Endothelial cell of umbilical vein (primary cell): ENCODE results near the gene MAP4K4. TPM values are rescaled to one million over a fixed set of nuclear protein-coding genes. Genes with fewer than 3 reads are reported as not detected.

Experiments used
- BruUV-seq: library from RNA; stranded (reverse); fragments of 400-500 nt; replicated peaks from 2 replicates; lab custom pipeline; 2021; lab: Mats Ljungman, UMichigan
- CTCF ChIA-PET: fragments of 300-600, 350-600 bp; sonication (Branson Sonifier 250); formaldehyde crosslinking; loops from one replicate; lab custom pipeline; 2021; ENCODE audit warnings: antibody characterized with exemption, inconsistent platforms; lab: Charles Lee
- POLR2A ChIA-PET: fragments of 300-600, 350-600 bp; sonication (Branson Sonifier 250); formaldehyde crosslinking; loops from one replicate; lab custom pipeline; 2021; ENCODE audit warnings: antibody characterized with exemption, inconsistent platforms; lab: Charles Lee
- DNase-seq: peaks from one replicate; pipeline ENCODE4 v3.0.0-alpha.2; 2011; ENCODE audit warnings: low read depth, low spot score
- FAIRE-seq: peaks from 2 replicates; lab custom pipeline; 2011; peaks lifted over from hg19 to GRCh38; lab: Jason Lieb, UNC
- H2AFZ ChIP-seq: 2 replicates; pipeline ENCODE4 v1.6.0; 2012; ENCODE audit warnings: low read depth, low read length, control low read depth, inconsistent platforms
- H3K27ac ChIP-seq: 2 replicates; pipeline ENCODE4 v1.5.1; 2011; ENCODE audit warnings: low read depth, mild to moderate bottlenecking, control low read depth, low read length, moderate library complexity; ENCODE audit not compliant: insufficient read depth
- H3K27me3 ChIP-seq, 2 experiments: 2 replicates each; pipeline versions ENCODE4 v1.6.0 to v1.6.1; 2011; ENCODE audit warnings: low read length in 2 of 2, mixed read lengths in 1 of 2; ENCODE audit not compliant: control insufficient read depth in 2 of 2, insufficient read depth in 2 of 2
- H3K36me3 ChIP-seq, 2 experiments: 2 replicates in 1 of 2; 3 replicates in 1 of 2; pipeline ENCODE4 v1.5.1; 2011; ENCODE audit warnings: low read length in 2 of 2, mild to moderate bottlenecking in 1 of 2, moderate library complexity in 1 of 2; ENCODE audit not compliant: control insufficient read depth in 2 of 2, insufficient read depth in 2 of 2; ENCODE audit errors: extremely low read depth in 1 of 2
- H3K4me1 ChIP-seq: 3 replicates; pipeline ENCODE4 v1.5.1; 2011; ENCODE audit warnings: mild to moderate bottlenecking, low read length; ENCODE audit not compliant: control insufficient read depth, insufficient read depth; ENCODE audit errors: extremely low read depth
- H3K4me2 ChIP-seq: 2 replicates; pipeline ENCODE4 v1.6.1; 2011; ENCODE audit warnings: low read length, control low read depth, mixed read lengths; ENCODE audit not compliant: insufficient read depth
- H3K4me3 ChIP-seq, 3 experiments: fragments of 200-600 bp in 1 of 3; sonication (generic), shearing (Covaris generic) in 1 of 3; replicated peaks in 1 of 3; 2 replicates each; pipeline ENCODE4 v1.5.1; 2011 to 2016; ENCODE audit warnings: control low read depth in 3 of 3, low read length in 3 of 3, mild to moderate bottlenecking in 2 of 3, inconsistent platforms in 1 of 3, low read depth in 1 of 3, moderate library complexity in 1 of 3; ENCODE audit not compliant: insufficient read depth in 1 of 3
- H3K79me2 ChIP-seq: 2 replicates; pipeline ENCODE4 v1.6.0; 2012; ENCODE audit warnings: low read length, inconsistent platforms; ENCODE audit not compliant: control insufficient read depth, insufficient read depth
- H3K9ac ChIP-seq: replicated peaks from 2 replicates; pipeline ENCODE3; 2011; ENCODE audit warnings: low read length, control low read depth; ENCODE audit not compliant: insufficient read depth; ENCODE audit errors: extremely low read depth
- H3K9me1 ChIP-seq: replicated peaks from 3 replicates; pipeline ENCODE4 v1.6.0; 2011; ENCODE audit warnings: mild to moderate bottlenecking, low read length; ENCODE audit not compliant: control insufficient read depth, insufficient read depth; ENCODE audit errors: extremely low read depth
- H3K9me3 ChIP-seq: replicated peaks from 2 replicates; pipeline ENCODE4 v1.5.1; 2012; ENCODE audit warnings: low read length, inconsistent platforms; ENCODE audit not compliant: control insufficient read depth, insufficient read depth
- H4K20me1 ChIP-seq: replicated peaks from 2 replicates; pipeline ENCODE3; 2011; ENCODE audit warnings: mild to moderate bottlenecking, low read length; ENCODE audit not compliant: control insufficient read depth, insufficient read depth; ENCODE audit errors: extremely low read depth
- CTCF ChIP-seq, 2 donors: IDR thresholded peaks; 1 replicate in 1 of 2; 2 replicates in 1 of 2; pipeline ENCODE4 v1.5.1; 2011; ENCODE audit warnings: low read length in 2 of 2, mild to moderate bottlenecking in 2 of 2, moderate library complexity in 2 of 2, control low read depth in 1 of 2, inconsistent platforms in 1 of 2, low read depth in 1 of 2; ENCODE audit not compliant: insufficient read depth in 1 of 2; ENCODE audit errors: extremely low read depth in 1 of 2
- EZH2 ChIP-seq: IDR thresholded peaks from 2 replicates; pipeline ENCODE4 v1.6.1; 2012; ENCODE audit warnings: borderline replicate concordance, low read depth, mild to moderate bottlenecking, moderate library complexity, low read length, inconsistent platforms; ENCODE audit not compliant: severe bottlenecking
- FOS ChIP-seq: IDR thresholded peaks from 2 replicates; pipeline ENCODE4 v1.6.1; 2011; ENCODE audit warnings: mild to moderate bottlenecking, low read length, moderate library complexity, borderline replicate concordance; ENCODE audit not compliant: insufficient read depth
- GATA2 ChIP-seq: IDR thresholded peaks from 2 replicates; pipeline ENCODE4 v1.7.0; 2011; ENCODE audit warnings: low read depth, mild to moderate bottlenecking, moderate library complexity, mixed read lengths, low read length; ENCODE audit not compliant: insufficient read length, insufficient read depth
- JUN ChIP-seq: IDR thresholded peaks from 2 replicates; pipeline ENCODE4 v1.6.1; 2011; ENCODE audit warnings: borderline replicate concordance, low read depth; ENCODE audit not compliant: insufficient read length, insufficient read depth
- MAX ChIP-seq: IDR thresholded peaks from 2 replicates; pipeline ENCODE4 v1.6.1; 2011; ENCODE audit not compliant: insufficient read depth, insufficient read length
- MYC ChIP-seq: IDR thresholded peaks from one replicate; pipeline ENCODE4 v1.6.1; 2011; ENCODE audit warnings: mild to moderate bottlenecking, low read depth, low read length
- POLR2A ChIP-seq: IDR thresholded peaks from 2 replicates; pipeline ENCODE4 v1.6.1; 2012; ENCODE audit warnings: low read depth, mild to moderate bottlenecking, control low read depth, low read length
- POLR2AphosphoS5 ChIP-seq: IDR thresholded peaks from 2 replicates; pipeline ENCODE4 v1.6.1; 2012; ENCODE audit warnings: low read depth, mild to moderate bottlenecking, control low read depth, low read length, moderate library complexity; ENCODE audit not compliant: insufficient read depth
- dilution Hi-C: fragments of 300-500 bp; cut with MboI; formaldehyde crosslinking; loops from one replicate; pipeline ENCODE4 v1.15.0; 2019; ENCODE audit warnings: low sequenced_read_pairs; ENCODE audit not compliant: extremely low pct_ligation_motif_present
- intact Hi-C: fragments of 100-400 bp; cut with micrococcal nuclease; formaldehyde crosslinking; loops from one replicate; pipeline ENCODE4 v1.10.0; 2022
- polyA plus RNA-seq, 4 experiments: library from polyadenylated mRNA; depleted of rRNA in 3 of 4; stranded (reverse) in 3 of 4; unstranded in 1 of 4; fragments of >200 nt; gene quantifications; 2 replicates each; pipeline versions ENCODE4 v1.2.1 to v1.2.3, GENCODE V29; 2011 to 2012; ENCODE audit warnings: missing spikeins in 1 of 4
- total RNA-seq: library from RNA; stranded (reverse); gene quantifications from 2 replicates; pipeline ENCODE4 v1.2.3, GENCODE V29; 2021

Gene MAP4K4
- total and polyA plus RNA-seq, 2 donors (not counting 3 experiments of a cell fraction or from before 2014, with no cell fraction given): 79.4 to 269 TPM

- FAIRE-seq: no peak
- Histone ChIP-seq H3K9ac (no peak overlapping the region), H3K27ac (no peak overlapping the region)
These were observed 196.3 kb downstream of the MAP4K4 start for GRCh38 chr2:101893681-101894381.

More at GRCh38 chr2:101893681-101894381, 196.3 kb downstream of the MAP4K4 start:
- H4K20me1 ChIP-seq: no peaks in the 10 kb centered on the region
- no peaks in the 10 kb centered on the region for H3K79me2 ChIP-seq
- POLR2A ChIA-PET: no interaction called here
- no peak overlapping the region for H3K4me3 ChIP-seq
- intact Hi-C loops: no loop called here
- H3K4me1 ChIP-seq: no peaks in the 10 kb centered on the region
- no peak for DNase-seq
- no TSS peak for BruUV-seq
- dilution Hi-C loops: no loop called here
- no peak overlapping the region for H2AFZ ChIP-seq
- H3K9me1 ChIP-seq: no peaks in the 10 kb centered on the region
- no peak overlapping the region for H3K4me2 ChIP-seq
- CTCF ChIA-PET: interaction anchor here (2.0 kb wide), 1 partner anchor 10 kb away, joined by 8 read pairs; no protein-coding TSS in a partner anchor
- H3K36me3 ChIP-seq: peaks cover 21 to 24% of the 10 kb centered on the region in 2 experiments
- TF ChIP-seq POLR2AphosphoS5: no peak
- no peak for TF ChIP-seq CTCF (IDR thresholded peaks at IDR 0.05; ENCODE audit: extremely low read depth in 1 of 2, insufficient read depth in 1 of 2, low read depth in 1 of 2, low read length in 2 of 2)
- TF ChIP-seq EZH2: no peak
- TF ChIP-seq JUN: no peak
- TF ChIP-seq GATA2: no peak
- no peak for TF ChIP-seq MAX
- TF ChIP-seq FOS: no peak
- TF ChIP-seq POLR2A: no peak
- no peak for TF ChIP-seq MYC
- H3K27me3 ChIP-seq: no peaks in the 10 kb centered on the region
- H3K9me3 ChIP-seq: no peaks in the 10 kb centered on the region
